Fibroblast of lung (primary cell): Measurements from ENCODE around the gene FBXO40. TPM values are rescaled to one million over a fixed set of nuclear protein-coding genes. Genes with fewer than 3 reads are reported as not detected.

Experiments used
- DNase-seq, 2 donors: peaks; one replicate each; pipeline versions ENCODE4 v3.0.0 to v3.0.0-alpha.2; 2010; ENCODE audit warnings: low read depth in 2 of 2
- H2AFZ ChIP-seq: 2 replicates; pipeline ENCODE4 v1.5.1; 2012; ENCODE audit warnings: low read length, control low read depth, inconsistent platforms
- H3K27ac ChIP-seq: 2 replicates; pipeline ENCODE4 v1.5.1; 2011; ENCODE audit warnings: low read length, control low read depth; ENCODE audit not compliant: insufficient read depth
- H3K27me3 ChIP-seq: 2 replicates; pipeline ENCODE4 v1.5.1; 2011; ENCODE audit warnings: mild to moderate bottlenecking, low read length; ENCODE audit not compliant: control insufficient read depth, insufficient read depth
- H3K36me3 ChIP-seq: 2 replicates; pipeline ENCODE4 v1.5.1; 2011; ENCODE audit warnings: low read length; ENCODE audit not compliant: control insufficient read depth, insufficient read depth
- H3K4me1 ChIP-seq: 2 replicates; pipeline ENCODE4 v1.5.1; 2011; ENCODE audit warnings: low read length; ENCODE audit not compliant: control insufficient read depth, insufficient read depth; ENCODE audit errors: extremely low read depth
- H3K4me2 ChIP-seq: 2 replicates; pipeline ENCODE4 v1.5.1; 2011; ENCODE audit warnings: low read length, control low read depth; ENCODE audit not compliant: insufficient read depth; ENCODE audit errors: extremely low read depth
- H3K4me3 ChIP-seq, 4 experiments: fragments of 200-600 bp in 1 of 4; sonication (generic) in 1 of 4; replicated peaks in 1 of 4; 2 replicates each; pipeline ENCODE4 v1.5.1; 2011 to 2016; ENCODE audit warnings: low read length in 4 of 4, low read depth in 3 of 4, mild to moderate bottlenecking in 3 of 4, control low read depth in 2 of 4, inconsistent platforms in 1 of 4, mixed read lengths in 1 of 4; ENCODE audit not compliant: insufficient read depth in 1 of 4; ENCODE audit errors: control extremely low read depth in 1 of 4
- H3K79me2 ChIP-seq: 2 replicates; pipeline ENCODE4 v1.5.1; 2012; ENCODE audit warnings: mild to moderate bottlenecking, low read length, inconsistent platforms; ENCODE audit not compliant: control insufficient read depth, insufficient read depth
- H3K9ac ChIP-seq: 2 replicates; pipeline ENCODE4 v1.5.1; 2011; ENCODE audit warnings: mild to moderate bottlenecking, low read length, control low read depth; ENCODE audit not compliant: insufficient read depth
- H3K9me3 ChIP-seq: 2 replicates; pipeline ENCODE4 v1.5.1; 2012; ENCODE audit warnings: low read depth, low read length; ENCODE audit not compliant: control insufficient read depth, insufficient read depth
- H4K20me1 ChIP-seq: 2 replicates; pipeline ENCODE4 v1.5.1; 2011; ENCODE audit warnings: low read length; ENCODE audit not compliant: control insufficient read depth, insufficient read depth; ENCODE audit errors: extremely low read depth
- CTCF ChIP-seq, 2 donors: IDR thresholded peaks in 1 of 2; conservative IDR thresholded peaks in 1 of 2; 1 replicate in 1 of 2; 2 replicates in 1 of 2; pipeline ENCODE4 v1.5.1; 2011 to 2012; ENCODE audit warnings: low read length in 2 of 2, control low read depth in 1 of 2, inconsistent platforms in 1 of 2, low read depth in 1 of 2, mild to moderate bottlenecking in 1 of 2
- EZH2 ChIP-seq: IDR thresholded peaks from 2 replicates; pipeline ENCODE4 v1.5.1; 2012; ENCODE audit warnings: low read length, control low read depth, mild to moderate bottlenecking; ENCODE audit errors: missing control alignments
- polyA plus RNA-seq, 2 donors: library from polyadenylated mRNA; depleted of rRNA in 1 of 2; stranded (reverse) in 1 of 2; unstranded in 1 of 2; fragments of >200 nt; gene quantifications; 2 replicates each; pipeline ENCODE4 v1.2.1, GENCODE V29; 2011 to 2012; ENCODE audit warnings: missing spikeins in 1 of 2
- total RNA-seq: library from RNA; depleted of rRNA; stranded (reverse); fragments of >200 nt; gene quantifications from 2 replicates; pipeline ENCODE4 v1.2.1, GENCODE V29; 2014

Gene FBXO40
- total and polyA plus RNA-seq, 2 donors (not counting 1 experiment from before 2014, with no cell fraction given), result not detected

GRCh38 chr3:121626495-121626894 lies 33.3 kb downstream of the FBXO40 start:
- no peak overlapping the region for H2AFZ ChIP-seq
- no peaks in the 10 kb centered on the region for H3K9me3 ChIP-seq
- no peak overlapping the region for H3K9ac ChIP-seq
- H3K27ac ChIP-seq, result no peak overlapping the region
- no peak overlapping the region for H3K4me2 ChIP-seq
- no peaks in the 10 kb centered on the region for H3K27me3 ChIP-seq
- H3K4me1 ChIP-seq, result no peaks in the 10 kb centered on the region
- H3K79me2 ChIP-seq, result no peaks in the 10 kb centered on the region
- no peak overlapping the region for H3K4me3 ChIP-seq
- H4K20me1 ChIP-seq, result no peaks in the 10 kb centered on the region
- DNase-seq, result no peak
- TF ChIP-seq EZH2, result no peak
- no peak for TF ChIP-seq CTCF (conservative IDR thresholded peaks at IDR 0.05 in 1 of 2, IDR thresholded peaks at IDR 0.05 in 1 of 2; ENCODE audit: low read depth in 1 of 2, low read length in 2 of 2)
- H3K36me3 ChIP-seq, result no peaks in the 10 kb centered on the region

- H3K9me3 ChIP-seq, result no peaks in the 10 kb centered on the region
- no peak overlapping the region for H3K4me3 ChIP-seq
- no peak for DNase-seq
- H3K9ac ChIP-seq, result no peak overlapping the region
- no peaks in the 10 kb centered on the region for H4K20me1 ChIP-seq
- H3K27ac ChIP-seq, result no peak overlapping the region
- no peaks in the 10 kb centered on the region for H3K36me3 ChIP-seq
- no peaks in the 10 kb centered on the region for H3K27me3 ChIP-seq
- H2AFZ ChIP-seq, result no peak overlapping the region
- TF ChIP-seq CTCF (conservative IDR thresholded peaks at IDR 0.05 in 1 of 2, IDR thresholded peaks at IDR 0.05 in 1 of 2; ENCODE audit: low read depth in 1 of 2, low read length in 2 of 2) (no peak), EZH2 (no peak)
- H3K79me2 ChIP-seq, result no peaks in the 10 kb centered on the region
- H3K4me2 ChIP-seq, result no peak overlapping the region
- no peaks in the 10 kb centered on the region for H3K4me1 ChIP-seq
These were observed 34.0 kb downstream of the FBXO40 start for GRCh38 chr3:121627211-121627610.

- H3K4me1 ChIP-seq, result no peaks in the 10 kb centered on the region
- no peaks in the 10 kb centered on the region for H3K79me2 ChIP-seq
- H3K4me3 ChIP-seq, result no peak overlapping the region
- no peak overlapping the region for H3K9ac ChIP-seq
- no peak overlapping the region for H2AFZ ChIP-seq
- H3K4me2 ChIP-seq, result no peak overlapping the region
- H3K27me3 ChIP-seq, result no peaks in the 10 kb centered on the region
- no peaks in the 10 kb centered on the region for H4K20me1 ChIP-seq
- no peak for DNase-seq
- H3K36me3 ChIP-seq, result no peaks in the 10 kb centered on the region
- TF ChIP-seq CTCF (conservative IDR thresholded peaks at IDR 0.05 in 1 of 2, IDR thresholded peaks at IDR 0.05 in 1 of 2; ENCODE audit: low read depth in 1 of 2, low read length in 2 of 2) (no peak), EZH2 (no peak)
- no peaks in the 10 kb centered on the region for H3K9me3 ChIP-seq
- H3K27ac ChIP-seq, result no peak overlapping the region
These were observed 34.4 kb downstream of the FBXO40 start for GRCh38 chr3:121627622-121628021.
